Right lobe of liver (tissue), 4 donors: Measurements from ENCODE around the gene AKAP7.

Experiments
- CTCF ChIP-seq, 4 donors: fragments of 200-600 bp in 3 of 4; fragments of 450-650 bp in 1 of 4; IDR thresholded peaks; one replicate each; pipeline versions ENCODE4 v1.5.1 to v1.8.0; 2016 to 2022; ENCODE audit warnings: antibody characterized with exemption in 4 of 4, mild to moderate bottlenecking in 2 of 4
- POLR2A ChIP-seq: fragments of 450-650 bp; IDR thresholded peaks from one replicate; pipeline ENCODE4 v1.6.1; 2017; ENCODE audit warnings: antibody characterized with exemption, mild to moderate bottlenecking
- donor health status: DM: no; HTN: no; CAD: no.
- donor health status: DM: no; HTN: no; CAD: no.
- donor health status: DM: no; HTN: yes; CAD: no.

GRCh38 chr6:131231103-131231502 is 95.8 kb downstream of the AKAP7 start:
- no peak for TF ChIP-seq CTCF (IDR thresholded peaks at IDR 0.05)
- no peak for TF ChIP-seq POLR2A
